Measurements from ENCODE around the gene ACAD8. TPM values are rescaled to one million over a fixed set of nuclear protein-coding genes. Genes with fewer than 3 reads are reported as not detected.

The ACAD8 gene
- total and polyA plus RNA-seq, 2 of the 8 experiments (the other 6 are each of a cell fraction or from before 2014, with no cell fraction given): 45.8 to 52.7 TPM

DNA sequence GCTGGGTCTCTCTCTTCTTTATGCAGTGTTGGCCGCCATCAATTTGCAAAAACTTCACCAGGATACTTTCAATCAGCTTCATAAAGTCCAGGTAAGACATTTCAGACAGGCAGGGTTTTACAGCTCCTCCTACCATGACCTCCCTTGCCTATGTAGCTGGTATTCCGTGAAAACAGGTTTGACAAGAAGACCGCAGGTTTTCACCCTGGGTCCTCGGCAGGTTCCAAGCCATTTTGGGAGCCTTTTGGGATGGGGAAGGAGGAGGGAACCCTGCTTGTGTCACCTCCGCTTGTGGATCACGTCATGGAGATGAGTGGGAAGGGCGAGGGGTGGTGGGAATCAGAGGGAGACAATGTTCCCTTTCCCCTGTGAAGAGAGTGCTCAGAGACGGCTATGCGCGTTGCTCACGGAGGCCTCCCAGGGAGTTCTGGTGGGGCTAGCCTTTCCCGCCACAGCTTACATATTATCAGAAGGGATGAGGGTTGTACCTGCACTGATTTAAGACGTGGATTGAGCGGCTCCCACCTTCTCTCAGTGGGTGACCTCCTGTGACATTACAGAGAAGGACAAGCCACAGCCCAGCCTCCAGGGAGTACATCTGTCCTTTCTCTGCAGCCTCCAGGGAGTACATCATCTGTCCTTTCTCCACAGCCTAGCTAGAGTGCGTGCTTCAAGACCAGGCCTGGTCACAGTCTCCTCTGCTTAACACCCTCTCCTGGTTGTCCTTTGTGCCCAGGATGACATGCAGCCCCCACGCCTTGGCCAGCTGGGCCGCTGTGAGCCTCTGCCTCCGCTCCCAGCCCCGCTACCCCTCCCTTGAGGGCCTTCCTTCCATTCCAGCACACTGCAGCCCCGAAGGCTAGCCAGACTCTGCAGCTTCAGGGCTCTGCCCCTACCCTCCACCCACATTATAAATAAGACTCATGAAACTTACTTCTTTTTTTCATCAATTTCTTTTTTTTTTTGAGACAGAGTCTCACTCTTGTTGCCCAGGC, 40.0 kb downstream of the ACAD8 start (continued):
- TF ChIP-seq SP2 (IDR thresholded peaks at IDR 0.05; ENCODE audit: low read length): no peak
- no peak for TF ChIP-seq SP4 (IDR thresholded peaks at IDR 0.05; ENCODE audit: low read length)
- no peak for TF ChIP-seq YY1 (IDR thresholded peaks at IDR 0.05; ENCODE audit: low read depth, low read length)
- TF ChIP-seq, protein P1, sequence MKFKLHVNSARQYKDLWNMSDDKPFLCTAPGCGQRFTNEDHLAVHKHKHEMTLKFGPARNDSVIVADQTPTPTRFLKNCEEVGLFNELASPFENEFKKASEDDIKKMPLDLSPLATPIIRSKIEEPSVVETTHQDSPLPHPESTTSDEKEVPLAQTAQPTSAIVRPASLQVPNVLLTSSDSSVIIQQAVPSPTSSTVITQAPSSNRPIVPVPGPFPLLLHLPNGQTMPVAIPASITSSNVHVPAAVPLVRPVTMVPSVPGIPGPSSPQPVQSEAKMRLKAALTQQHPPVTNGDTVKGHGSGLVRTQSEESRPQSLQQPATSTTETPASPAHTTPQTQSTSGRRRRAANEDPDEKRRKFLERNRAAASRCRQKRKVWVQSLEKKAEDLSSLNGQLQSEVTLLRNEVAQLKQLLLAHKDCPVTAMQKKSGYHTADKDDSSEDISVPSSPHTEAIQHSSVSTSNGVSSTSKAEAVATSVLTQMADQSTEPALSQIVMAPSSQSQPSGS (IDR thresholded peaks at IDR 0.05; ENCODE audit: low read length): no peak
- no peak for TF ChIP-seq ASH2L (IDR thresholded peaks at IDR 0.05; ENCODE audit: low read length)
- no peak for TF ChIP-seq TAF7 (optimal IDR thresholded peaks at IDR 0.05; ENCODE audit: borderline replicate concordance, low read depth, low read length)
- TF ChIP-seq, protein P2, sequence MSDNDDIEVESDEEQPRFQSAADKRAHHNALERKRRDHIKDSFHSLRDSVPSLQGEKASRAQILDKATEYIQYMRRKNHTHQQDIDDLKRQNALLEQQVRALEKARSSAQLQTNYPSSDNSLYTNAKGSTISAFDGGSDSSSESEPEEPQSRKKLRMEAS (IDR thresholded peaks at IDR 0.05): no peak
- no peak for TF ChIP-seq POLR2AphosphoS5 (IDR thresholded peaks at IDR 0.05; ENCODE audit: low read depth, low read length)
- no peak for TF ChIP-seq EZH2 (IDR thresholded peaks at IDR 0.05; ENCODE audit: low read depth, low read length, severe bottlenecking)
- no peak for TF ChIP-seq CHD1 (IDR thresholded peaks at IDR 0.05; ENCODE audit: low read depth, low read length)

Data from H1 (cell line).